SU-DHL-6 (cell line): Measurements from ENCODE around the gene ZFYVE16.

Experiments
- H2AFZ ChIP-seq: fragments of 200-600 bp; sonication (generic); 2 replicates; pipeline ENCODE4 v1.6.1; 2014; ENCODE audit warnings: low read depth, mild to moderate bottlenecking, moderate library complexity, mixed read lengths, antibody characterized with exemption, low read length; ENCODE audit not compliant: severe bottlenecking
- H3F3A ChIP-seq: fragments of 200-600 bp; shearing (Covaris generic); 2 replicates; pipeline ENCODE4 v1.6.0; 2016; ENCODE audit warnings: antibody characterized with exemption, mild to moderate bottlenecking; ENCODE audit not compliant: insufficient read depth
- H3K27ac ChIP-seq: fragments of 200-600 bp; sonication (generic); 2 replicates; pipeline ENCODE4 v1.5.1; 2016; ENCODE audit warnings: low read depth, mild to moderate bottlenecking, low read length, moderate library complexity, mixed read lengths
- H3K27me3 ChIP-seq: fragments of 200-600 bp; sonication (generic), shearing (Covaris generic); 2 replicates; pipeline ENCODE4 v1.6.0; 2014; ENCODE audit warnings: mild to moderate bottlenecking, low read length
- H3K36me3 ChIP-seq: fragments of 200-600 bp; sonication (generic); 2 replicates; pipeline ENCODE4 v1.6.1; 2014; ENCODE audit warnings: mild to moderate bottlenecking, low read length, mixed read lengths
- H3K4me2 ChIP-seq: fragments of 300-600, 200-600 bp; shearing (Covaris generic), sonication (generic); 2 replicates; pipeline ENCODE4 v1.6.0; 2014; ENCODE audit warnings: low read length, low read depth, mild to moderate bottlenecking; ENCODE audit not compliant: poor library complexity, severe bottlenecking
- H3K4me3 ChIP-seq: fragments of 200-600 bp; sonication (generic); 2 replicates; pipeline ENCODE4 v1.5.1; 2014; ENCODE audit warnings: antibody characterized with exemption, low read length, mild to moderate bottlenecking, mixed read lengths; ENCODE audit not compliant: insufficient read depth, poor library complexity, severe bottlenecking
- H3K79me2 ChIP-seq: fragments of 200-600 bp; sonication (generic); 2 replicates; pipeline ENCODE4 v1.6.1; 2014; ENCODE audit warnings: mild to moderate bottlenecking, low read length, moderate library complexity; ENCODE audit not compliant: insufficient read depth
- H3K9ac ChIP-seq: fragments of 200-600 bp; sonication (generic); 2 replicates; pipeline ENCODE4 v1.7.0; 2014; ENCODE audit warnings: mild to moderate bottlenecking, low read length
- H3K9me2 ChIP-seq: fragments of 200-600 bp; sonication (generic); replicated peaks from 2 replicates; pipeline ENCODE4 v1.6.1; 2014; ENCODE audit warnings: low read length; ENCODE audit not compliant: insufficient read depth
- H3K9me3 ChIP-seq: fragments of 200-600 bp; sonication (generic); 2 replicates; pipeline ENCODE4 v1.6.1; 2014; ENCODE audit warnings: low read length, mixed read lengths; ENCODE audit not compliant: insufficient read depth
- H4K20me1 ChIP-seq: fragments of 200-600 bp; sonication (generic); 2 replicates; pipeline ENCODE4 v1.6.1; 2014; ENCODE audit warnings: low read depth, mild to moderate bottlenecking, antibody characterized with exemption, low read length, moderate library complexity, mixed read lengths
- CTCF ChIP-seq: fragments of 200-600 bp; sonication (generic); IDR thresholded peaks from one replicate; pipeline ENCODE4 v1.5.1; 2017; ENCODE audit warnings: antibody characterized with exemption, mild to moderate bottlenecking, low read length, moderate library complexity; ENCODE audit not compliant: insufficient read depth, poor library complexity, severe bottlenecking
- EZH2phosphoT487 ChIP-seq: fragments of 200-600 bp; sonication (generic), shearing (Covaris generic); conservative IDR thresholded peaks from 2 replicates; pipeline ENCODE4 v1.6.1; 2018; ENCODE audit warnings: mild to moderate bottlenecking, antibody characterized with exemption, low read length, moderate library complexity, mixed read lengths

The ZFYVE16 gene

DNA sequence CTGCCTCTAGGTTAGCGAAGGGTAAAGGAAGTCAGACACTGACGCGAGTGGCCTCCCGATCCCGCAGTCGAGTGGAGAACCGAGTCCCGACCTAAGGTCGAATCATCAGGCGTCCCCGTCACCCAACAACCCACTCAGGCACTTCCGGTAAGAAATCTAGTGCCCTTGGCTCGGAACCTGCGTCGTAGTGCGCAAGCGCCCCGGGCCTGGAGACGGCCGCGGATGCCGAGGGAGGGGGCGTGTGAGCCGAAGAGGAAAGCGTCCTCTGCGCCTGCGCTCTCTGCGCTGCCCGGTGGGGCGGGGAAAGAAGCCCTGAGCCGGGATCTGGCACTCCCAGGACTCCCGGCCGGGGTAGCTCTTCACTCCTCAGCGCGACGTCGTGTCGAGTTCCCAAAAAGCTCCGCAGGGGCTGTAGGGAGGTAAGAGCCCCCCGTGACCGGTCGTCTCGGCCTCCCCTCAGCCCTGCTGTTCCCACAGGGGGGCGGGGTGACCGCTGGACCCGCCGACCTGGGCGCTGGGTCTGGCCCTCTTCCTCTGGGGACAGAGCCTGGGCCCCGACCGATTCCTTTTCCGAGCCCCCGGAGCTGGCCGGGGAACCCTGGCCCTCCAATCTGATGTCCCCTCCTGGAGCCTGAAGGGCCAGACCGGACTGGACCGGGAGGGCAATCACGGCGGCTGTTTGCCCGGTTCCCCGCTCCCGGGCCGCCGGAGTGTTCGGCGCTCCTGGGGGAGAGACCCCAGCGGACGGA is at the start of gene ZFYVE16:
Gene ZFYVE16 (plus strand): TSS at position 330 of the 749 bp plus-strand sequence. CDS start 26,084 bp downstream, outside the sequence.
- peaks cover 6% of the 10 kb centered on the region; the same call in 1 of the 2 replicates for H3F3A ChIP-seq
- H4K20me1 ChIP-seq, result no peaks in the 10 kb centered on the region
- H3K27ac ChIP-seq, result peak within 1 kb of the TSS; percentile 46; the same call in 1 of the 2 replicates
- peak within 1 kb of the TSS; percentile 76 for H3K4me2 ChIP-seq
- TF ChIP-seq EZH2phosphoT487 (no peak), CTCF (no peak)
- peak within 1 kb of the TSS; percentile 72 for H3K9ac ChIP-seq
- peak within 1 kb of the TSS; percentile 80 for H2AFZ ChIP-seq
- no peaks in the 10 kb centered on the region for H3K36me3 ChIP-seq
- H3K4me3 ChIP-seq, result peak within 1 kb of the TSS; percentile 70
- H3K9me2 ChIP-seq, result no peaks in the 10 kb centered on the region
- H3K27me3 ChIP-seq, result no peaks in the 10 kb centered on the region
- no peaks in the 10 kb centered on the region for H3K9me3 ChIP-seq
- peaks cover 24% of the 10 kb centered on the region for H3K79me2 ChIP-seq

DNA sequence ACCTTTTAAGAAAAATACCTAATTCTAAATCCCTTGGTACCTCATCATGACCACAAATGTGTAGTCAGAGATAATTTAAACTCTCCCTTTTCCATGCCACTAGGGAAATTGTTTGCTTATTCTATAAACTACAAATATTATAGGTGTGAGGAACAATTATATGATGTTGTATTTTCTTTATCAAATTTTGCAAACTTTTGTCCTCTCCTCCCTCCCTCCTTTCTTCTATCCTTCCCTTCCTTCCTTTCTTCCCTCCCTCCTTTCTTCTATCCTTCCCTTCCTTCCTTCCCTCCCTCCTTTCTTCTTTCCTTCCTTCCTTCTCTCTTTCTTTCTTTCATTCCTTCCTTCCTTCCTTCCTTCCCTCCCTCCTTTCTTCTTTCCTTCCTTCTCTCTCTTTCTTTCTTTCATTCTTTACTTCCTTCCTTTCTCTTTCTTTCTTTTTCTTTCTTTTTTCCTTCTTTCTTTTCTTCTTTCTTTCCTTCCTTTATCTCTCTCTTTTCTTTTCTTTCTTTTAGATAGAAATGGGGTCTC is 46.9 kb upstream of the ZFYVE16 start:
- Histone ChIP-seq H3K4me3 (no peak overlapping the region), H3K79me2 (no peaks in the 10 kb centered on the region), H3K4me2 (no peak overlapping the region), H3K9me3 (peaks cover 3% of the 10 kb centered on the region; the same call in 1 of the 2 replicates), H3K9me2 (no peaks in the 10 kb centered on the region), H4K20me1 (no peaks in the 10 kb centered on the region), H3K27me3 (no peaks in the 10 kb centered on the region), H3K9ac (no peak overlapping the region), H3F3A (no peaks in the 10 kb centered on the region), H2AFZ (no peak overlapping the region), H3K36me3 (no peaks in the 10 kb centered on the region; the same call in 1 of the 2 replicates), H3K27ac (no peak overlapping the region)
- TF ChIP-seq EZH2phosphoT487 (no peak), CTCF (no peak)

- H2AFZ ChIP-seq, result no peak overlapping the region
- H3K4me3 ChIP-seq, result no peak overlapping the region
- H3K9me2 ChIP-seq, result no peaks in the 10 kb centered on the region
- H3K27ac ChIP-seq, result no peak overlapping the region
- peaks cover 3% of the 10 kb centered on the region; the same call in 1 of the 2 replicates for H3K9me3 ChIP-seq
- no peaks in the 10 kb centered on the region for H4K20me1 ChIP-seq
- TF ChIP-seq EZH2phosphoT487 (no peak), CTCF (no peak)
- H3K9ac ChIP-seq, result no peak overlapping the region
- no peaks in the 10 kb centered on the region for H3K79me2 ChIP-seq
- H3K27me3 ChIP-seq, result no peaks in the 10 kb centered on the region
- no peak overlapping the region for H3K4me2 ChIP-seq
- no peaks in the 10 kb centered on the region for H3F3A ChIP-seq
- H3K36me3 ChIP-seq, result no peaks in the 10 kb centered on the region
These were observed 43.0 kb upstream of the ZFYVE16 start for GRCh38 chr5:80364892-80365291.
